Glutamatergic neuron (in vitro differentiated cells): ENCODE results near the gene ACSF2. TPM values are rescaled to one million over a fixed set of nuclear protein-coding genes. Genes with fewer than 3 reads are reported as not detected.

Source experiments
- DNase-seq: peaks from one replicate; pipeline ENCODE4 v3.0.0; 2022
- H3K27ac Mint-ChIP-seq: one replicate; pipeline ENCODE4 v1.8.0; 2020; ENCODE audit warnings: mild to moderate bottlenecking, mixed read lengths, inconsistent platforms; ENCODE audit not compliant: unreplicated experiment
- H3K27me3 Mint-ChIP-seq: one replicate; pipeline ENCODE4 v1.8.0; 2020; ENCODE audit warnings: mild to moderate bottlenecking, moderate library complexity, mixed read lengths, inconsistent platforms; ENCODE audit not compliant: unreplicated experiment
- H3K36me3 Mint-ChIP-seq: one replicate; pipeline ENCODE4 v1.8.0; 2020; ENCODE audit warnings: mild to moderate bottlenecking, mixed read lengths, inconsistent platforms; ENCODE audit not compliant: unreplicated experiment
- H3K4me1 Mint-ChIP-seq: one replicate; pipeline ENCODE4 v1.8.0; 2020; ENCODE audit warnings: mild to moderate bottlenecking, low read depth, mixed read lengths, inconsistent platforms; ENCODE audit not compliant: unreplicated experiment
- H3K4me3 Mint-ChIP-seq: one replicate; pipeline ENCODE4 v1.8.0; 2020; ENCODE audit warnings: mild to moderate bottlenecking, mixed read lengths, inconsistent platforms; ENCODE audit not compliant: unreplicated experiment
- H3K9me3 Mint-ChIP-seq: one replicate; pipeline ENCODE4 v1.8.0; 2020; ENCODE audit warnings: mild to moderate bottlenecking, moderate library complexity, mixed read lengths, inconsistent platforms; ENCODE audit not compliant: unreplicated experiment
- total RNA-seq: library from RNA; stranded (reverse); fragmentation: NEBNext Ultra II Directional; extraction: Animal tissue kit (Norgen Biotek cat#: 25700); gene quantifications from one replicate; pipeline ENCODE4 v1.2.1, GENCODE V29; 2021; ENCODE audit not compliant: unreplicated experiment
- TF ChIP-seq, protein P1 (sequence below): fragments of 200-600 bp; sonication (generic); IDR thresholded peaks from one replicate; pipeline ENCODE4 v1.5.0; 2021; ENCODE audit not compliant: partially characterized antibody, unreplicated experiment

ACSF2 gene
- total RNA-seq, 1 donor from 2014 or later, result 52.2 TPM

DNA sequence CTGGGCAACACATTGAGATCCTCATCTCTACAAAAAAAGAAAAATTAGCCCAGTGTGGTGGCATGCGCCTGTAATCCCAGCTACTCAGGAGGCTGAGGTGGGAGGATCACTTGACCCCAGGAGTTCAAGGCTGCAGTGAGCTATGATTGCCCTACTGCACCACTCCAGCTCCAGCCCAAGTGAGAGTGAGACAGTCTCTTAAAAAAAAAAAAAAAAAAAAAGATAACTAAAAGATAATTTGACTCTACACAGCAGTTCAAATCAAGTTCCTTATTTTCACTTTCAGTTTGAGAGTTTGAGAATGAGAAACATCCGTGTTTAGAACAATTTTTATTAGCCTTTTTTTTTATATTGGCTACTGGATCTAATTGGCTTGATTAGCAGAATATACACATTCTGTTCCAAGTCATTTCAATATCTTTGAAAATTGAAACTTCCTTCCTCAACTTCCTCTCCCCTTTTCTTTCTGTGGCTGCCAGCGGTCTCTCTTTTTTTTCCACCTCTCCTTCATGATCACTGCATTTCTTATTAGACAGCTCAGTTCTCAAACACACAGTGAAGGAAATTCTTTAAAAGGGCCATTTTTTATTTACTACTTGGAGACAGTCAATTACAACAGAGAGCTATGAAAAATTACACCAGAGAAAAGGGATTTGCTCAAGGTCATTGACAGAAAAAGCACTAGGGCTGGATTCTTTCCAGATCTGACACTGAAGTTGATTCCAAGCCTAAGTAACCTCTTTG lies 4.5 kb upstream of the ACSF2 start:
- H3K27me3 Mint-ChIP-seq, result peaks cover 3% of the 10 kb centered on the region
- peaks cover 3% of the 10 kb centered on the region for H3K4me1 Mint-ChIP-seq
- TF ChIP-seq, protein P1, sequence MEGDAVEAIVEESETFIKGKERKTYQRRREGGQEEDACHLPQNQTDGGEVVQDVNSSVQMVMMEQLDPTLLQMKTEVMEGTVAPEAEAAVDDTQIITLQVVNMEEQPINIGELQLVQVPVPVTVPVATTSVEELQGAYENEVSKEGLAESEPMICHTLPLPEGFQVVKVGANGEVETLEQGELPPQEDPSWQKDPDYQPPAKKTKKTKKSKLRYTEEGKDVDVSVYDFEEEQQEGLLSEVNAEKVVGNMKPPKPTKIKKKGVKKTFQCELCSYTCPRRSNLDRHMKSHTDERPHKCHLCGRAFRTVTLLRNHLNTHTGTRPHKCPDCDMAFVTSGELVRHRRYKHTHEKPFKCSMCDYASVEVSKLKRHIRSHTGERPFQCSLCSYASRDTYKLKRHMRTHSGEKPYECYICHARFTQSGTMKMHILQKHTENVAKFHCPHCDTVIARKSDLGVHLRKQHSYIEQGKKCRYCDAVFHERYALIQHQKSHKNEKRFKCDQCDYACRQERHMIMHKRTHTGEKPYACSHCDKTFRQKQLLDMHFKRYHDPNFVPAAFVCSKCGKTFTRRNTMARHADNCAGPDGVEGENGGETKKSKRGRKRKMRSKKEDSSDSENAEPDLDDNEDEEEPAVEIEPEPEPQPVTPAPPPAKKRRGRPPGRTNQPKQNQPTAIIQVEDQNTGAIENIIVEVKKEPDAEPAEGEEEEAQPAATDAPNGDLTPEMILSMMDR, result no peak
- no peak for DNase-seq
- H3K27ac Mint-ChIP-seq, result no peak overlapping the region
- H3K9me3 Mint-ChIP-seq, result peaks cover 5% of the 10 kb centered on the region
- no peak overlapping the region for H3K4me3 Mint-ChIP-seq
- H3K36me3 Mint-ChIP-seq, result peaks cover 9% of the 10 kb centered on the region

DNA sequence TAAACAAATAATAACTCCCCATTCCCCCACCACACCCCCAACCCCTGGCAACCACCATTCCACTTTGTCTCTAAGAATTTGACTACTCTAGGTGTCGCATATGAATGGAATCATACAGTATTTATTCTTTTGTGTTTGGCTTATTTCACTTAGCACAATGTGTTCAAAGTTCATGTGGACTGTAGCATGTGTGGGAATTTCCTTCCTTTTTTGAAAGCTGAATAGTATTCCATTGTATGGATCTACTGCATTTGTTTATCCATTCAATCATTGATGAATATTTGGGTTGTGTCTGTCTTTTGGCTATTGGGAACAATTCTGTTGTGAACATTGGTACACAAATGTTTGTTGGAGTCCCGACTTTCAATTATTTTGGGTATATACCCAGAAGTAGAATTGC lies 3.3 kb upstream of the ACSF2 start:
- Mint-ChIP-seq H3K36me3 (peaks cover 9% of the 10 kb centered on the region), H3K27me3 (peaks cover 4% of the 10 kb centered on the region), H3K4me1 (peaks cover 10% of the 10 kb centered on the region), H3K27ac (no peak overlapping the region), H3K9me3 (peaks cover 5% of the 10 kb centered on the region), H3K4me3 (no peak overlapping the region)
- TF ChIP-seq, protein P1, result no peak
- no peak for DNase-seq

DNA sequence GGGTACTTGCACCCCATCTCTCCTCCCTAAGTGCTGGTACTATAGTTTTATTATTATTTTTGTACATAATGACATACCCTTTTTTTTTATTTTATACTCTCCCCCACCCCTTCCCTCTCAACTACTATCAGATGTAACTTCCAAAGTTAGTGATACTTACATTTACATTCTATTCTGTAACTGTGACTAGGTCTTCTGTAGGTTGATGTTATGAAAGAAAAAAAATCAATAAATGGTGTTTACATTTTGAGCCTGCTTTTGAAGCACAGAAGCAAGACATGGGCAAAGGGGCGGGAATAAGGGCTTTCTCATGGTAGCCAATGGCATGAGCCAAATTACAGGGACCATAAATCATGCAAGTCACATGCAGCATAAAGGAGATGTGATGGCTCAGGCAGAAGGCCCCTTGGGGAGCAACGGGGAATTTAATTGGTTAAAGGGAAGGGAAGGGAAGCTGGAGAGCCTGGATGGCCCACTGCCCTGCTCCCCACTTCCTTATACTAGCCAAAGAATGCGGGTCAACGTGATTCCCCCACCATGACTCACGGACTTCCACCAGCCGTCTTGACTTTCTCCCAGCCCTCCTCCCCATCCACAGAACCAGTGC lies 2.4 kb upstream of the ACSF2 start:
- Mint-ChIP-seq H3K27ac (no peak overlapping the region), H3K27me3 (peaks cover 4% of the 10 kb centered on the region), H3K36me3 (peaks cover 9% of the 10 kb centered on the region), H3K4me3 (no peak overlapping the region), H3K4me1 (peaks cover 12% of the 10 kb centered on the region), H3K9me3 (peaks cover 5% of the 10 kb centered on the region)
- TF ChIP-seq, protein P1, result no peak
- DNase-seq, result no peak

DNA sequence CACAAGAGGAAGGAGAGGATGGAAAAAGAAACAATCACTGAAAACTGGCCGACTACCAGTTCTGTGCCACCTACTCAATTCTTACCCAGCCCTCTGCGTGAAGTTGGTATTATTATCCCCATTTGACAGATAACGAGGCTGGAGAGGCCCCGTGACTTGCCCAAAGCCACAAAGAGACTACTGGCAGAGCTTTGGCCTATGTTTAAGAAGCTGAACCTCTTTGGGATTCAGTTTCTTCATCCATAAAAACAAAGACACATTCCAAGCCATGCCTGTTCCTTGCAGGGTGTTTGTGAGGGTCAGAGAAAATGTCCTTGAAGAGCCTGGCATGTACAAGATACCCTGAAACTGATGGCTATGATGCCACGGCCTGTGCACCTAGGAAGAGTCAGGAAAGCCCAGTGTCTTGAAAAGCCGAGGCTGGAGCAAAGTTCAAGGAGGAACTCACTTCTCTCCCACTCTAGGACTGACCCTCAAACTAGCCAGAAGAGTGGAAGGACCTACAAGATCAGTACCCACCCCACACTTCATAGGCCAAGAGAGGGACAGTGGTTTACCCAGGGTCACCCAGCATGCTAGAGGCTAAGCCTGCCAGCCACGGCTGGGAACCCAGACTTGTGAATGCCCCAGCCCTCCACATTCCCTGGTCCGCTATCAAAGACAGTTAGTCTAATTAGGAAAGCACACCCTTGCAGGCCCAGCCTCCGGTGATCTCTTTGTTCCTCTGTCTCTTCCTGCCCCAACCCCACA lies 1.6 kb upstream of the ACSF2 start:
- no peak for DNase-seq
- Mint-ChIP-seq H3K9me3 (peaks cover 3% of the 10 kb centered on the region), H3K36me3 (peaks cover 2% of the 10 kb centered on the region), H3K27me3 (peaks cover 4% of the 10 kb centered on the region), H3K4me3 (no peak overlapping the region), H3K27ac (no peak overlapping the region), H3K4me1 (peaks cover 12% of the 10 kb centered on the region)
- TF ChIP-seq, protein P1, result no peak
